ENCODE results near the gene PTH2.

The PTH2 gene

GRCh38 chr19:49409441-49410029 is 13.7 kb downstream of the PTH2 start:
- DNase-seq (ENCODE audit: low spot score), result peak; percentile 33

DNA sequence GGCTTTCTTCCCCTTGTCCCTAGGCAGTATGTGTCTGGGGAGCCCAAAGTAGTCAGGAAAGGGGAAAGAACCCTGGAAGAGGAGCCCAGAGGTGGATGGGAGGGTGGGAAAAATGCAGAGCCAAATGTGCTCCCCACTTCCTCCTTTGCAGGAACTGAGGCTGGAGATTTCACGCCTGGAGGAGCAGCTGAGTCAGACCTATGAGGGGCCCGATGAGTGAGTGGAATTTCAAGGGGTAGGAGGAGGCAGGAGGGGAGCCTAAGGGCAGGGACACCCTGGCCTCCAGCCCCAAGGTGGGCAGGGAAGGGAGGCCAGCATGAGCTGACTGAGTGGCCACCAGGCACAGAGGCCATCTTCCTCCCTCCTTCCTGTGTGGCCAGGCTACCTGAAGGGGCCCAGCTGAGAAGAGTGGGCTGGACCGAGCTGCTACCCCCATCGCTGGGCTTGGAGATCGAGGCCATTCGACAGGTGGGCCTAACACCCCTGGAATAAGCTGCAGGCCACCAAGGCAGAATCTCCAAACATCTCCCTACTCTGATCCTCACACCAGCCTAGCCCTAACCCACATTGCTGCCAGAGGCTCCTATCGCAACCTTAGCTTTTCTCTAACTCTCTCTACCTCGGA is 14.3 kb downstream of the PTH2 start:
- no peak for DNase-seq (ENCODE audit: low spot score)

GRCh38 chr19:49407482-49408015 is 15.7 kb downstream of the PTH2 start:
- no peak for DNase-seq (ENCODE audit: low spot score)

DNA sequence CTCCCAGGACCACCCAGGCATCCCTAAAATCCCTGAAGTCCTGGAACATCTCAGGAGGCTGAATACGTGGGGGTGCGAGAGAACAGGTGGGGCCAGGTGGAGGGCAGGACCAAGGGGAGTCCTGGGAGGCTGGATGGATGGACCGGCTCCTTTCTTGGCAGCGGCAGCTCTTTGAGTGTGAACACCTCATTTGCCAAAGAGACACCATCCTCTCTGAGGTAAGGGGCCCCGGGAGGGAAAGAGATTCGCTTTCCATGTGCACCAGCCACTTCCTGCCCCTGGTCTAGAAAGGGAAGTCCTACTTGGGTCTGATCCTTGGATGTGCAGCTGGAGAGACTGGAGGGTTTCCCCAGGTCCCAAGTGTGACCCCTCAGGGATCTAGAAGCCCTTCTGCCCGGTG is 16.2 kb downstream of the PTH2 start:
- no peak for DNase-seq (ENCODE audit: low spot score)

- no peak for DNase-seq (ENCODE audit: low spot score)
Observed at GRCh38 chr19:49403404-49404187, 19.6 kb downstream of the PTH2 start.

DNA sequence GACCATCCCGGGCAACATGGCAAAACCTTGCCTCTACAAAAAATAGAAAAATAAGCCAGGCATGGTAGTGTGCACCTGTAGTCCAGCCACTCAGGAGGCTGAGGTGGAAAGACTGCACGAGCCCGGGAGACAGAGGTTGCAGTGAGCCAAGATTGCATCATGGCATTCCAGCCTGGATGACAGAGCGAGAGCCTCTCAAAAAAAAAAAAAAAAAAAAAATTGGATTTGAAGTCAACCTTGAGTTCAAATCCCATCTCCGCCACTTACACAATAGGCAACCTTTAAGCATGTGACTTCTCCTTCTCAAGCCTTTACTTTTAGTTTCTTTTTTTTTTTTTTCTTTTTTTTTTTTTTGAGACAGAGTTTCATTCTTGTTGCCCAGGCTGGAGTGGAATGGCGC is 23.2 kb downstream of the PTH2 start:
- no peak for DNase-seq (ENCODE audit: low spot score)

DNA sequence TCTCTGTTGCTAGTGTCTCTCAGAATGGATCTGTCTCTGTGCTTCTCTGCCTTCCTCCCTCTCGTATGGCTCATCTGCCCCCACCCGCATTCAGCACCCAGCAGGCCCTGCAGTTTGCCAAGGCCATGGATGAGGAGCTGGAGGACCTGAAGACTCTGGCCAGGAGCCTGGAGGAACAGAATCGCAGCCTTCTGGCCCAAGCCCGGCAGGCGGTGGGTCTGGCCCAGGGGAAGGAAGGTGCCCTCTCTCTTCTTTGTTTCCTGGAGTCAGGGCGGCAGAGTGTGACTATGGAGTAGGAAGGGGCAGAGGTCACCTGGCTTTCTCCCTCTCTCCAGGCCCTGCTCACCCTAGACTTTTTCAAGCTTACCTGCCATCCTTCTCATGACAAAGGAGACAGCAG is 24.3 kb downstream of the PTH2 start:
- no peak for DNase-seq (ENCODE audit: low spot score)

DNA sequence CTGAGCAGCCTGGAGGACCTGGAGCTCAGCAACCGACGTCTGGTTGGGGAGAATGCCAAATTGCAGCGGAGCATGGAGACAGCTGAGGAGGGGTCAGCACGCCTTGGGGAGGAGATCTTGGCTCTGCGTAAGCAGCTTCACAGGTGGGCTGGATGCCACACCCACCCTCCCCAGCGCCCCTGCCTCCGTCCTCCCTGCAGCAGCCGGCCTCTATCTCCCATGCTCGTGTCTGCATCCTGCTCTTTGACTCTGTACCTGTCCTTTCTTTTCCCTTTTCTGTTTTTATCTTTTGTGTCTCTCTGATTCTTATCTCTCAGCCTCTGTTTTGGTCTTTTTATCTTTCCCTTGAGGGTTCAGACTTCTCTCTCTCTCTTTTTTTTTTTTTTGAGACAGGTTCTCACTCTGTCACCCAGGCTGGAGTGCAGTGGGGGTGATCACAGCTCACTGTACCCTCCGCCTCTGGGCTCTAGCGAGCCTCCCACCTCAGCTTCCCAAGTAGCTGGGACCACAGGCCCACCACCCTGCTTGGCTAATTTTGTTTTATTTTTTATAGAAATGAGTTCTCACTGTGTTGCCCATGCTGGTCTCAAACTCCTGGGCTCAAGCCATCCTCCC is 25.1 kb downstream of the PTH2 start:
- DNase-seq (ENCODE audit: low spot score), result no peak

DNA sequence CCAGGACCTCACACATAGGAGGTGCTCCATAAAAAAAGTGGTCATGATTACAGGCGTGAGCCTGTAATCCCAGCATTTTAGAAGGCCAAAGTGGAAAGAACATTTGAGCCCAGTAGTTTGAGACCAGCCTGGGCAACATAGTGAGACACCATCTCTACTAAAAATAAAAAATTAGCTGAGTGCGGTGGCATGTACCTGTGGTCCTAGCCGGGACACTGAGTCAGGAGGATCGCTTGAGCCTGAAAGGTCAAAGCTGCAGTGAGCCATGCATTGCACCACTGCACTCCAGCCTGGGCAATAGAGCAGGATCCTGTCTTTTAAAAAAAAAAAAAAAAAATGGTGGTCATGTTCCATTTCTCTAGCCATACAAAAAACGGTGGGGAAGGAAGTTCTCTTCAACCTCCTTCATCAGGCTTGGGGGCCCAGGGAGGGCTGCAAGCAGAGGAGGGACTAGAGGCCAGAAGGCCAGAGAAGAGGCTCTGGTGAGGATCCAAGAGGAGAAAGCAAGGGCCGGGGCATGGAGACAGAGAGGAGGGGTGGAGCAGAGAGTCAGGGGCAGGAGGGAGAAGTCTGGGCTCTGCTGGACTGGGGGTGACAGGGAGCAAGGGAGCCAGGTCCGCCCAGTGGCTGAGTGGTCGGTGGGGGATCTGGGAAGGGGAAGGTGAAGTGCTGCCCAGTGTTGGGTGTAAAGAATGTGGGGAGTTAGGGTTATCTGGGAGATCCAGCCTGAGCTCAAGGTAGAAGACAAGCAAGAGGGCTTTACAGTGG is 26.3 kb downstream of the PTH2 start:
- DNase-seq (ENCODE audit: low spot score), result no peak

- no peak for DNase-seq (ENCODE audit: low spot score)
Observed at GRCh38 chr19:49395581-49396407, 27.4 kb downstream of the PTH2 start.

GRCh38 chr19:49393881-49394280 is 29.4 kb downstream of the PTH2 start:
- DNase-seq (ENCODE audit: low spot score), result no peak

- DNase-seq (ENCODE audit: low spot score), result peak; percentile 87
Observed at GRCh38 chr19:49391581-49392399, 31.5 kb downstream of the PTH2 start.

GRCh38 chr19:49390929-49391359 is 32.3 kb downstream of the PTH2 start:
- no peak for DNase-seq (ENCODE audit: low spot score)

DNA sequence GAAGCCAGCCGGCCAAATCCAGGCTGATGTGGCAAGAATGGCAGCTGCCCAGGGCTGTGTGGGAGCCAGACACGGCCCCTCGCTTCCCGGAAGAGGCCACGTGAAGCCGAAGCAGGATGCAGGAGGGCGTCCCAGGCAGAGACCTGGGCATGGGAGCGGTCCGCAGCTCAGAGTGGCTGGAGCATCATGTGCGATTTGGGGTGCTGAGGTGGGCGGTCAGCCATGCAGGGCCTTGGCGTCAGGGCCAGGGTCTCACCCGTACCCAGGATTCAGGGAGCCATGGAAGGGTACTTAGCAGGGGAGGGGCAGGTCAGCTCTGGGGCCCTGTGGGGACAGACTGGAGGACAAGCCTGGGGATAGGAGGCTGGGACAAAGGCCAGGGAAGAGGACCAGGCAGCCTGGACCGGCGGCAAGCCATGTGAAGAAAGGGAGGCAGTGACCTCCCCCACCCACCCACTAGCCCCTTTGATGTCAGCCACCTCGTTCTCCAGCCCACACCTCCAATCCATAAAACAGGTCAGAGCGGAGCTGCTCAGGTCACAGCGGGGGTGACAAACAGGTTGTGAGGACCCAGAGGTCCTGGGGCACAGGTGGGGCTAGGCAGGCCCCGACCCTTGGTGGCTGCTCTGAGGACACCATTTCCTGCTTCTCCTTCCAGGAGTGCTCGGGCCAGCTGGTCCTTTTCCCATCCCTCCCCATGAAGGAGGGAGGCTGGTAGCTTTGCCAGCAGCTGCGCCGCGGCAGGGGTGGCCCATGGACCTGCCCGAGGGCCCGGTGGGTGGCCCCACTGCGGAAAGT is 32.9 kb downstream of the PTH2 start:
- no peak for DNase-seq (ENCODE audit: low spot score)

DNA sequence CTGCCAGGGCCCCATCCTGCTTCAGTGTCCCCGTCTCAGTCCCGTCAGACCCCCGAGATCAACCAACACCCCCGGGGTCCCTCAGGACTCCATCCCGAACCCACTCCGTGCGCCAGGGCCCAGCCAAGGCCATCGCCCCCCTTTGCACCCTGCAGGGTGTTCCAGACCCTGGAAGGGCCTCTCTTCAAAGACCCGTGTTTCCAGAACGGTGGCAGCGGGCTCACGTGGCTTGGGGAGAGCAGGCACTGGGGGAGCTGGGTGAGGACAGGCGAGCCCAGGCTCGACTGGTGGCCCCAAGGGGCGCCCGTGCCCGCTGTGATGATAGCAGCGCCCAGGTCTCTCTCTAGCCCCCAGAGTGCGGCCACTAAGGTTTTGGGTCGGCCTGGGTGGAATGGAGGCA is 33.8 kb downstream of the PTH2 start:
- DNase-seq (ENCODE audit: low spot score), result no peak

GRCh38 chr19:49387936-49388372 is 35.3 kb downstream of the PTH2 start, which contains the start of gene KASH5:
TSS of gene KASH5 (plus strand) at chr19:49388249. CDS start at chr19:49390884, 2,635 bp downstream.
- peak; percentile 88 for DNase-seq (ENCODE audit: low spot score)

DNA sequence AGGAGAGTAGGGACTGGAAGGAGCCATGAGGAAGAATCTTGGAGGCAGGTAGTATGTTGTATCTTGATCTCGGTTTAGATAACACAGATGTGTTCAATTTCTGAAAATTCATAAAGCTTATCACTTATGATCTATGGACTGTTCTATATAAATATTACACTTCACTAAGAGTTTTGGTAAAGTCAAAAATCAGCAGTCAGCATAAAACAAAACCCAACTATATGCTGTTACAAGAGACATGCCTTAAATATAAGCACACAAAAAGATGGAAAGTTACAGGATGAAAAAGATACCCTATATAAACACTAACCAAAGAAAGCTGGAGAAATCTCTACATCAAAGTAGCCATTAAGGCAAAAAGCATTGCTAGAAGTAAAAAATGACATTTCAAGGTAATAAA is 39.6 kb downstream of the PTH2 start:
- DNase-seq (ENCODE audit: low spot score), result no peak

- no peak for DNase-seq (ENCODE audit: low spot score)
Observed at GRCh38 chr19:49382639-49383038, 40.6 kb downstream of the PTH2 start.

DNA sequence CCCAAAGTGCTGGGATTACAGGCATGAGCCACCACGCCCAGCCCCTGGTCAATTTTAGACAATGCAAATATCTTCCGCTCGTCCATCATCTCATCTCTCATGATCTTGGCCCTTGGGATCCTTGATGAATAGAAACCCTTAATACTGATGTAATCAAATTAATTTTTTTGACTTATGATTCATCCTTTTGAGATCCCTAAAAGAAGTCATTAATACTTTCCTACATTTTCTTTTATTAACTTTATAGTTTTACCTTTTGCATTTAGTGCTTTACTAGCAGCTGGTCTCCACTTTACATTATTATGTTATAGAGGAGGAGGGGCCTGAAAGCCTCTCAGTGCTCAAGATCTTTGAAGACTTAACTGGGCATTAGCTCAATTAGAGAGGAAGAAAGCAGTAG is 42.9 kb downstream of the PTH2 start:
- no peak for DNase-seq (ENCODE audit: low spot score)

All from CD4-positive, alpha-beta T cell treated with Interleukin-15 for 4 hours (primary cell).